Measurements from ENCODE around the gene ARHGEF37.

ARHGEF37 gene

DNA sequence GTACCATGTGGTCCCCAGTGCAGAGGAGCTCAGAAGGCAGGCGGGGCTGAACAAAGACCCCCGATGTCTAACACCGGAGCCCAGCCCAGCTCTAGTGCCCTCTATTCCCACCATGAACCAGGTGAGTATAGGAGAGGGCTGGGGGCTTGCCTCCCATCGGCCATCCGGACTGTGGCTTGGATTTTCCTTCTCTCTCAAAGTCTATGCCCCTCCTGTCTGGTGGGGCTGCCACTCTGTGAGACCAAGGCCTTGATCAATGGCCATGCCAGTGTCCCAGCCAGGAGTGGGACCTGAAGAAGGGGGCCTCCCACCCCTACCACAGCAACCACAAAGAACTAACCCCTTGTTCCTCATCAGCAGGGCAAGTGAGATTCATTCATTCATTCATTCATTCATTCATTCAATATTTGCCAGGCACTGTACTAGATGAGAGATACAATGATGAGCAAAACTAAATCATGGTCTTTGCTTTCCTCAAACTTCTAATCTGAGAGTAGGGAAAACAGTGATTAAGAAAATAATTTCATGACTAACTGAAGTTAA, 47.6 kb downstream of the ARHGEF37 start:
- TF ChIP-seq, protein P1, sequence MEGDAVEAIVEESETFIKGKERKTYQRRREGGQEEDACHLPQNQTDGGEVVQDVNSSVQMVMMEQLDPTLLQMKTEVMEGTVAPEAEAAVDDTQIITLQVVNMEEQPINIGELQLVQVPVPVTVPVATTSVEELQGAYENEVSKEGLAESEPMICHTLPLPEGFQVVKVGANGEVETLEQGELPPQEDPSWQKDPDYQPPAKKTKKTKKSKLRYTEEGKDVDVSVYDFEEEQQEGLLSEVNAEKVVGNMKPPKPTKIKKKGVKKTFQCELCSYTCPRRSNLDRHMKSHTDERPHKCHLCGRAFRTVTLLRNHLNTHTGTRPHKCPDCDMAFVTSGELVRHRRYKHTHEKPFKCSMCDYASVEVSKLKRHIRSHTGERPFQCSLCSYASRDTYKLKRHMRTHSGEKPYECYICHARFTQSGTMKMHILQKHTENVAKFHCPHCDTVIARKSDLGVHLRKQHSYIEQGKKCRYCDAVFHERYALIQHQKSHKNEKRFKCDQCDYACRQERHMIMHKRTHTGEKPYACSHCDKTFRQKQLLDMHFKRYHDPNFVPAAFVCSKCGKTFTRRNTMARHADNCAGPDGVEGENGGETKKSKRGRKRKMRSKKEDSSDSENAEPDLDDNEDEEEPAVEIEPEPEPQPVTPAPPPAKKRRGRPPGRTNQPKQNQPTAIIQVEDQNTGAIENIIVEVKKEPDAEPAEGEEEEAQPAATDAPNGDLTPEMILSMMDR (IDR thresholded peaks at IDR 0.05; ENCODE audit: low read depth, low read length) = no peak
- no peak overlapping the region for H3K4me3 ChIP-seq (ENCODE audit: low read depth, low read length)

DNA sequence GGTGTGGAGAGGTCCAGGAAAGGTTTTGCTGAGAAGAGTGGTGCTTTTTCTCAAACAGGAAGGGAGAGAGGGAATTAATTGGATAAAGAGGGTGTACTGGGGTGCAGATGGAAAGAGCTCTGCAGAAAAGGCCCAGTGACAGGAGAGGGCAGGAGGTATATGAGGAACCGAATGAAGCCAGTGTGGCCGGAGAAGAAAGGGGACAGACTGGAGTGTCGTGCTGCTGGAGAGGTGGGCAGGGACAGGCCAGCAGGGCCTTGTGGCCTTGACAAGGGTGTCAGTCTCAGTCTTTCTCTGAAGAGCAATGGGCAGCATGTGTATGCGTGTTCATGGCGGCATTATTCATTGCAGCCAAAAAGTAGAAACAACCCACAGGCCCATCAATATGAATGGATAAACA, 48.1 kb downstream of the ARHGEF37 start:
- no peak overlapping the region for H3K4me3 ChIP-seq (ENCODE audit: low read depth, low read length)
- TF ChIP-seq, protein P1 (IDR thresholded peaks at IDR 0.05; ENCODE audit: low read depth, low read length) = no peak

DNA sequence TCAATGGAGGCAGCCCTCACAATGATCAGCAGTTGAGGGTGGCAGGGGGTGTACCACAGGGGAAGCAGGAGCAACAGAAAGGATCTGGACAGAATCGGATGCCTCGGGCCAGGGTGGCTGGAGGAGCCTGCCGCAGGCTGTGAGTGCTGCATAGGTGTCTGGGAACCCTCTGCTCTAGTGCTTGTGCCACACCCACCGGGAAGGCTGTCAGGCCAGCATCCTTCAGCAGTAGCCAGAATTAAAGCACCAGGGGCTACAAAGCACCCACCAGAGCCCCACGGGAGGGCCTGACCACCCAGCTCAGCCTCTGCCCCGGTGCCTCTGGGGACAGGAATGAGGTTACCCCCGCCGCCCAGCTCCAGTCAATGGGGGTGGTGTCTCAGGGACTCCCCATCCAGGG, 49.0 kb downstream of the ARHGEF37 start:
- TF ChIP-seq, protein P1 (IDR thresholded peaks at IDR 0.05; ENCODE audit: low read depth, low read length) = no peak
- H3K4me3 ChIP-seq (ENCODE audit: low read depth, low read length) = no peak overlapping the region

DNA sequence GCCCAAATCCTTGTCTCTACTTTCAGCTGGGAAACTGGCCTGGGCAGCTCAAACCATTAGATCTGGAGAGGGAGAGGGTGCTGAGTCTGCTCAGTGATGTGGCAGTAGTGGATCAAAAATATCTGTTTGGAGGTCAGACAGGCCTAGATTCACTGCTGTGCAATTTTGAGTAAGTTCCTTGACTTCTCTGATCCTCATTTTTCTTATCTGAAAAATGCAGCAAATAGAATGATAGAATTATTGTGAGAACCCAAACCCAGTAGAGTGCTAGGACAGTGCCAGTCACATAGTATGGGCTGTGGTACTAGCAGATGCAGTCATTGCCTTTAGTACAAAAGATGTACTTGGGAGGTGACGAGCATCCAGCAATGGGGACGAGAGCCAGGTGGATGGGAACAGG, 50.2 kb downstream of the ARHGEF37 start:
- H3K4me3 ChIP-seq (ENCODE audit: low read depth, low read length) = no peak overlapping the region
- TF ChIP-seq, protein P1 (IDR thresholded peaks at IDR 0.05; ENCODE audit: low read depth, low read length) = no peak

DNA sequence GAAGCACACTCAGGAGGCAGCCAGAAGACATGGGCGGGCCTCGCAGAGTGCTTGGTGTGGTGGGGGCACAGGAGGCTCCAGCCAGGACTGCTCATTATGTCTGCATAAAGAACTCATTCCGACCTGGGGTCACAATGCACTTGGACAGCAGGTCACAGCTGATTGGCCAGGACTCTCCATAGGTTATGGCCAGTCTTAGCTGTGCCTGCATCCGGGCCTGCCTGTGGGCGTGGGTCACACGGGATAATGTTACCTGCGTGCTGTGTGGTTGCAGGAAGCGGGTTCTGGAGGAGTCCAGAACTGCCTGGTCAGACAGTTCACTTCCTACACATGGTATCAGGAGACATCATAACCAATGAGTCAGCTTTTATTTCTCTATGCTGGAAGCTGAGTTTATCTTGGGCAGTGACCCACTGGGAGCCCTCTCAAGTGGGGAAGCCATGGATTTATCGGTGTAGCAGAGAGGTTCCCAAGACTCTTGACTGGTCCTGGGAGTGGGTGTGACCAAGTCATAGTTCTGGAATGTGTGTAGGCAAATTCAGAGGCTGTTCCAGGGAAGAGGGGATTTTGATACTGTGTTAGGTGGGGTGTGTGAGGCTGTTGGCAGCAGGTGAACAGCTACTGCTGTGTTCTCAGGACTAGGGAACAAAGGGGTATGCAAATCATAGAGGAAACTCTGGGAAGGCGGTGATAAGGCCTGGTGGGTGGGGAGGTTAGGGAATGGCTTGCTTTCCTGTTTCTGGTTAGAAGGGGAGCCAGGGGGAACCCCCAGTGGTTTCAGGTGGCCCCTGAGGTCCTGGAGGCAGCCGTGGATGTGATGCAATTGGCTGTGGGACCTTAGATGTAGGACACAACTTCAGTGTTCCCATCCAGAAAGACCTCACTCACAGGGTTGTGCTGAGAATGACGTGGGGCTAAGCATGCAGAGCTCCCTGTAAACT, 51.3 kb downstream of the ARHGEF37 start:
- TF ChIP-seq, protein P1 (IDR thresholded peaks at IDR 0.05; ENCODE audit: low read depth, low read length) = no peak

DNA sequence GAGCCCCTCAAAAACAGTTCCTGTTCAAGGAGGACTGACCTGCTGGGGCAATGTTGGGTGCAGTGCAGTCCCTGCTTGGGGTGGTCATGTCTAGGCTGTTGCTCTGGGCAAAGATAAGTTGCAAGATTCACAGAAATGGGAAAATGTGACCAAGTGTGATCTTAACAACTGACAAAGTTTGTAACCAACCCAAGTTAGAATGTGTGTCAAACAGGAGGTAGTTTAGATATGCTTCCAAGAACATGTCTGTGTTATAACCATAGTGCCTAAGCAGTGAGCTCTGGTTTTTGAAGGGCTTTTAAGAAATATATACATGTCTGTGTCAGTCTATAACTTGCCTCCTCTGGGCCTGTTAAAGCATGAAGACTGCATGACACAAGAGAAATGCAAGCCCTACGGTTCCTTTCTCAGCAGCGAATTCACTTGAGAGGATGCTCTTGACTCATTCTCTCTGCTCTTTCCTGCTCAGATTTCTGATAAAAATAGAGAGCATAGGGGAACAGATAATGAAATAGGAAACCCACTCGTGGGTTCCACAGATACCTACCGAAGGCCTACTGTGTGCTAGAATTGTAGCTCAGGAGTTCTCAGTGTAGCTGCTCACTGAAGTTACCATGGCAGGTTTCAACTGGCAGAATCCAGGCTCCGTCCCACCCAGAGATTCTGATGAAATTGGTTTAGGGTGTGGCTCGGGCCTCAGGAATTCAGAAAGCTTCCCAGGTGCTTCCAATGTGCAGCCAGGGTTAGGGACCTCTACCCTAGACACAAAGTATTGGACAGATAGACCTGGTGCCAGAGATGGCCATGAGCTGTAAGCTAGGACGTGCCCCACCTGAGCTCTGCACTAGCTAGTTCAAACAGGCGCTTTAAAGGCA, 52.4 kb downstream of the ARHGEF37 start:
- no peak overlapping the region for H3K4me3 ChIP-seq (ENCODE audit: low read depth, low read length)
- TF ChIP-seq, protein P1 (IDR thresholded peaks at IDR 0.05; ENCODE audit: low read depth, low read length) = no peak

More for the DNA sequence above, 51.3 kb downstream of the ARHGEF37 start:
- no peak overlapping the region for H3K4me3 ChIP-seq (ENCODE audit: low read depth, low read length)
